OCI-LY1 (cell line): ENCODE results near the gene WFDC11.

ENCODE experiments used
- EZH2 ChIP-seq: fragments of 200-600 bp; sonication (generic), shearing (Covaris generic); IDR thresholded peaks from 2 replicates; pipeline ENCODE4 v1.8.0; 2017; ENCODE audit warnings: borderline replicate concordance, mixed run types, mild to moderate bottlenecking, antibody characterized with exemption, low read length, moderate library complexity, mixed read lengths
- TF ChIP-seq, protein P1 (sequence below): fragments of 200-600 bp; sonication (generic), shearing (Covaris generic); IDR thresholded peaks from 2 replicates; pipeline ENCODE4 v1.5.1; 2017; ENCODE audit warnings: mild to moderate bottlenecking, antibody characterized with exemption, low read length, moderate library complexity, mixed read lengths

DNA sequence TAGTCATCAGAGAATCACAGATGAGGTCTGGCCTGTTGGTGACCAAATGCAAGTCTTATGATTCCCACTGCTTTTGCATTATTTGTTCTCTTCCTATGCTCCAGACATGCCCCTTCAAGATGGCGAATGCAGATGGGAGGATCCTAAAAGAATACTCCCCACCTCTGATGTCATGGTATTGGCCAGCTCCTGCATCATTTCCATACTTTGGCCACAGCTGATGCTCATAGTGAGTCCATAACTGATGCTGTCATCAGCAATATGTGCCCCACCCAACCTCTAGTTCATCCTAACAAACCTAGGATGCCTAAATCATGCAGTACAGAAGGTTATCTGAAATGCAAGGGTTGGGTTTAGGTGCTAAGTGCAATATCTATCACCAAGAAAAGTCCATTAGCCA is 33.5 kb downstream of the WFDC11 start:
- no peak for TF ChIP-seq EZH2
- TF ChIP-seq, protein P1, sequence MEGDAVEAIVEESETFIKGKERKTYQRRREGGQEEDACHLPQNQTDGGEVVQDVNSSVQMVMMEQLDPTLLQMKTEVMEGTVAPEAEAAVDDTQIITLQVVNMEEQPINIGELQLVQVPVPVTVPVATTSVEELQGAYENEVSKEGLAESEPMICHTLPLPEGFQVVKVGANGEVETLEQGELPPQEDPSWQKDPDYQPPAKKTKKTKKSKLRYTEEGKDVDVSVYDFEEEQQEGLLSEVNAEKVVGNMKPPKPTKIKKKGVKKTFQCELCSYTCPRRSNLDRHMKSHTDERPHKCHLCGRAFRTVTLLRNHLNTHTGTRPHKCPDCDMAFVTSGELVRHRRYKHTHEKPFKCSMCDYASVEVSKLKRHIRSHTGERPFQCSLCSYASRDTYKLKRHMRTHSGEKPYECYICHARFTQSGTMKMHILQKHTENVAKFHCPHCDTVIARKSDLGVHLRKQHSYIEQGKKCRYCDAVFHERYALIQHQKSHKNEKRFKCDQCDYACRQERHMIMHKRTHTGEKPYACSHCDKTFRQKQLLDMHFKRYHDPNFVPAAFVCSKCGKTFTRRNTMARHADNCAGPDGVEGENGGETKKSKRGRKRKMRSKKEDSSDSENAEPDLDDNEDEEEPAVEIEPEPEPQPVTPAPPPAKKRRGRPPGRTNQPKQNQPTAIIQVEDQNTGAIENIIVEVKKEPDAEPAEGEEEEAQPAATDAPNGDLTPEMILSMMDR: no peak
